GM13977 (cell line): ENCODE measurements around the gene TCF12.

Source experiments
- DNase-seq: peaks from one replicate; pipeline ENCODE4 v3.0.0; 2012; ENCODE audit warnings: low spot score
- in situ Hi-C: fragments of 300-500 bp; cut with MboI; formaldehyde crosslinking; loops from one replicate; pipeline ENCODE4 v1.12.0; 2022; ENCODE audit warnings: low sequenced_read_pairs, low pct_unique_long_range_greater_than_20kb, mixed read lengths, inconsistent platforms; ENCODE audit not compliant: unreplicated experiment
- TF ChIP-seq, protein P1 (sequence below): IDR thresholded peaks from 2 replicates; pipeline ENCODE4 v1.5.1; 2012; ENCODE audit warnings: mild to moderate bottlenecking, control low read depth; ENCODE audit not compliant: insufficient read depth; ENCODE audit errors: extremely low read depth, missing control alignments

Gene TCF12

DNA sequence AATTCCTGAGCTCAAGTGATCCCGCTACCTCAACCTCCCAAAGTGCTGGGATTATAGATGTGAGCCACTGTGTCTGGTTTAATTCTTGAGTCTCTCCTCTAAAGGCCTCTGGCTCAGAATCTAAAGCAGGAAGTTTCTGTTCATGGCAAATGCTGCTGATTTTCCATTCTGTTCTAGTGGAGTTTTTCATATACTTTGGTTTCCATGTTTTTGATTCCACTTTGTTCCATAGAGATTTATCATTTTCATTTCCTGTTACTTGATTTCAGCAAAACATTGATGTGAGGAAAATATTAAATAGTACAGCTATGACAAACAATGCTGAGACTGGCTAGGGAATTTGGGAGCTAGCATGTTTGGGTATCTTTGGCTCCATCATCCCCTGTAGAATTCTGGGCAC lies 205.6 kb downstream of the TCF12 start:
- in situ Hi-C loops = no loop called here
- TF ChIP-seq, protein P1, sequence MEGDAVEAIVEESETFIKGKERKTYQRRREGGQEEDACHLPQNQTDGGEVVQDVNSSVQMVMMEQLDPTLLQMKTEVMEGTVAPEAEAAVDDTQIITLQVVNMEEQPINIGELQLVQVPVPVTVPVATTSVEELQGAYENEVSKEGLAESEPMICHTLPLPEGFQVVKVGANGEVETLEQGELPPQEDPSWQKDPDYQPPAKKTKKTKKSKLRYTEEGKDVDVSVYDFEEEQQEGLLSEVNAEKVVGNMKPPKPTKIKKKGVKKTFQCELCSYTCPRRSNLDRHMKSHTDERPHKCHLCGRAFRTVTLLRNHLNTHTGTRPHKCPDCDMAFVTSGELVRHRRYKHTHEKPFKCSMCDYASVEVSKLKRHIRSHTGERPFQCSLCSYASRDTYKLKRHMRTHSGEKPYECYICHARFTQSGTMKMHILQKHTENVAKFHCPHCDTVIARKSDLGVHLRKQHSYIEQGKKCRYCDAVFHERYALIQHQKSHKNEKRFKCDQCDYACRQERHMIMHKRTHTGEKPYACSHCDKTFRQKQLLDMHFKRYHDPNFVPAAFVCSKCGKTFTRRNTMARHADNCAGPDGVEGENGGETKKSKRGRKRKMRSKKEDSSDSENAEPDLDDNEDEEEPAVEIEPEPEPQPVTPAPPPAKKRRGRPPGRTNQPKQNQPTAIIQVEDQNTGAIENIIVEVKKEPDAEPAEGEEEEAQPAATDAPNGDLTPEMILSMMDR = no peak
- no peak for DNase-seq

DNA sequence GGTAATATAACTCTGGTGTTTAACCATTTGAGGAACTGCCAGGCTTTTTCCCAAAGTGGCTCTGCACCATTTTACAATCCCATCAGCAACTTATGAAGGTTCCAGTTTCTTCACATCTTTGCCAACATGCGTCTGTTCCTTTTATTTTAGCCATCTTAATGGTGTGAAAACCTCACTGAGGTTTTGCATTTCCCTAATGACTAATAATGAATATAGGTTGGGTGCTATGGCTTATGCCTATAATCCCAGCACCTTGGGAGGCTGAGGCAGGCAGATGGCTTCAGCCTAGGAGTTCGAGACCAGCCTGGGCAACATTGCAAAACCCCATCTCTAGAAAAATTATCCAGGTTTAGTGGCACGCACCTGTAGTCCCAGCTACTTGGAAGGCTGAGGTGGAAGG lies 210.6 kb downstream of the TCF12 start:
- no peak for DNase-seq
- TF ChIP-seq, protein P1 = no peak
- in situ Hi-C loops = loop anchor here (25.0 kb wide), 2 partner anchors 408 to 642 kb away; no protein-coding TSS in a partner anchor

DNA sequence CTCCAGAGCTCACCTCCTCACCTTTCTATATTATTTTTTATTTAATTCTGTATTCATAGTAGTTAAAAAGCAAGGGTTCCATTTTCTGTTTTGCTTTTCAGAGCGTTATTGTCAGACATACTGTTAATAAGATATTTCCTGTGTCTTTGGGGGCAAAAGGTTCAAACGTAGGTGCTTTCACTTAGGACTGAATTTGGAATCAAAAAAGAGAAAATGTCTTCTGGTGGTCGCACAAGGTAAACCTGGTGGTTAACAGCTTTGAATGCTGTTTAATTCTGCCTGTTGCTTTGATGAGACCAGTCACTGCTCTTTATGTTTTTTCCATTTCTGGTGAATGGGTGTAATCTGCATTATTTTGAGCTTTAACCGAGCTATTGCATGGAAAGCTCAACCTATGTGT lies 212.5 kb downstream of the TCF12 start:
- DNase-seq = no peak
- in situ Hi-C loops = loop anchor here (25.0 kb wide), 2 partner anchors 406 to 644 kb away; no protein-coding TSS in a partner anchor
- TF ChIP-seq, protein P1 = no peak

DNA sequence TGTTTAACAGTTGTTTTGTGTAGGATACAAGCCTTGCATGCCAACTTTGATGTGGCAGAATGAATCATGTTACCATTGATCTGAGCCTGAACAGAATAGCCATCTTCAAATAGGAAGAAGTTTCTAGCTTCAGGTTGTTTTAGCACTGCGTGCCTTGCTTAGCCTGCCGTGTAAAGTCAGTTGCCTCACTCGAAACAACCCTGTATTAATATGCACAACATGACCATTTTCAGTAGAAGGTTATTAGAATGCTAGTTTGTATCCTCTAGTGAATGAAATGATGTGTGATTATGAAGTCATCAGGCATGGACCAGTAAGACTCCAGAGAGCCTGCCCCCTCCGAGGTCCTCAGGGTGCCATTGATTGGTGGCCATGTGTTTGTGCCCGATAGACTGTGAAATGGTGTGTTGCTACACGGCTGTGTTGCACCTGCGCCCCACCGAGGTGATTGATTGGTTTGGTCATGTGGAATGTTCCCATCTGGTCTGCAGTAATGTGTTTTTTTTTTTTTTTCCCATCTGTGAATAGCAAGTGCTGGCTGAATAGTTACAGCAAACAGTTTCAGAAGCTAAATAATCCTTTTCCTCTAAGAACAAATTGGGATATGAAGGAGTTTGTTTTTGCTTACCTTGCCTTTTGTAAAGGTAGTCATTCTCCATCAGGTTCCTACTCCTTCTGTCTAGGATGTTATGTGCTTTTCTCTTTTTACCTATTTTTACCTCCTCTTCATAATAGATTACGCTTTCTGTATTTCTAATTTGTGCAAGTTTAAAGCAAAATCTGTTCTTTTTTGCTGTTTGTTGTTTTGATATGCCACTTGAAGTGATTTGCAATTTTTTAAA lies 214.9 kb downstream of the TCF12 start:
- TF ChIP-seq, protein P1 = peak; percentile 33
- DNase-seq = peak; percentile 29
- in situ Hi-C loops = loop anchor here (25.0 kb wide), 2 partner anchors 404 to 646 kb away; no protein-coding TSS in a partner anchor

DNA sequence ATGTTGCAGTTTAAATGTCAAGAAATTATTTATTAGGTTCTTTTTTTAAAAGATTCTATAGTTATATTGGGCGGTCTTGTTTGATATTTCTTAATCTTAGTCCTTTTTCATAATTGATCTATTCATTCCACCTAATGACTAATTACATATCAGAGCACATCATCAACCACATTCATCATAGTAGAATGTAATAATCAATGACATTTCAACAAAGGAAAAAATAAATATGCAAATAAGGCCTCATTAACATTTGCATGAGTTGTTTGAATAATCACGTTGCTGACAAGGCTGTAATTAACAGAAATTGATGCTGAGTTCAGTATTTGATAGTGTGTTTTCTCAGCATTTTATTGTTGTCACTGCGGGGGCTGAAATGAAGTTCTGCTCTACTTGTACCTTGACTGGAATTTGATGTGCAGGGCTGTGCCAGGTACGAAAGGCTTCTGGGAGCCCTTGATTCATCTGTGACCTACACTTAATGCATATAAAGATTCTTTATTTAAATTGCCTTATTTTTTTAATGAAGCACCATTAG lies 215.7 kb downstream of the TCF12 start:
- no peak for DNase-seq
- in situ Hi-C loops = loop anchor here (25.0 kb wide), 2 partner anchors 403 to 647 kb away; no protein-coding TSS in a partner anchor
- TF ChIP-seq, protein P1 = no peak

DNA sequence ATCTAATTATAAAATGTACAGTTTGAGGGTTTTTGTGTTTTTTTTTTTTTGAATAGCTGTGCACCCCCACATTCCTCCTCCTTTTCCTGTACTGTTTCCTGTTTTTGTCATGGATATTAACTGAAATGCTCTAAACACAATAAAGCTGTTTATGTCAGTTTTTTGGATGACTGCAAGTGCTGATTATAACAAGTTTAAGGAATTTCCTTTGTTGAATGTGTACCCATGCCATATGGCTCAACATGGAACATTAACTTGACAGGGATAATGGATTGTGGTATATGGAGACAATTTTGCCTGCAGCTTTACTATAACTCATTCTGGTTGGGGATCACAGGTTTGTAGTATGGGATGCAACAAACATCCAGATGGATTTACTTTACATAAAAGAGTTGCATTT lies 216.4 kb downstream of the TCF12 start:
- DNase-seq = no peak
- TF ChIP-seq, protein P1 = no peak
- in situ Hi-C loops = loop anchor here (25.0 kb wide), 2 partner anchors 402 to 648 kb away; no protein-coding TSS in a partner anchor
